NT2/D1 (cell line): ENCODE results near the gene FOXP1.

Experiments
- DNase-seq: peaks from one replicate; pipeline ENCODE4 v3.0.0-alpha.2; 2011; ENCODE audit warnings: low read depth, low spot score
- H3K27me3 ChIP-seq: 2 replicates; pipeline ENCODE4 v1.6.0; 2011; ENCODE audit warnings: mild to moderate bottlenecking; ENCODE audit not compliant: insufficient read length, insufficient read depth
- H3K36me3 ChIP-seq: 2 replicates; pipeline ENCODE4 v1.6.1; 2011; ENCODE audit warnings: mild to moderate bottlenecking, low read length, mixed read lengths; ENCODE audit not compliant: insufficient read depth, insufficient read length
- H3K4me1 ChIP-seq: 2 replicates; pipeline ENCODE4 v1.5.1; 2011; ENCODE audit not compliant: insufficient read depth, insufficient read length
- H3K4me3 ChIP-seq: 2 replicates; pipeline ENCODE4 v1.5.1; 2011; ENCODE audit warnings: low read depth; ENCODE audit not compliant: insufficient read length
- H3K9ac ChIP-seq: 2 replicates; pipeline ENCODE4 v1.6.0; 2011; ENCODE audit warnings: low read depth; ENCODE audit not compliant: insufficient read length
- H3K9me3 ChIP-seq: 2 replicates; pipeline ENCODE4 v1.5.1; 2011; ENCODE audit warnings: mild to moderate bottlenecking, low read length; ENCODE audit not compliant: insufficient read depth
- SUZ12 ChIP-seq: IDR thresholded peaks from 2 replicates; pipeline ENCODE4 v1.6.1; 2011; ENCODE audit not compliant: insufficient read length, insufficient read depth; ENCODE audit errors: extremely low read depth
- YY1 ChIP-seq: IDR thresholded peaks from 2 replicates; pipeline ENCODE4 v1.6.1; 2011; ENCODE audit not compliant: insufficient read length, insufficient read depth
- ZNF274 ChIP-seq: IDR thresholded peaks from 2 replicates; pipeline ENCODE4 v1.6.1; 2011; ENCODE audit warnings: mild to moderate bottlenecking, low read depth, low read length

Gene FOXP1

GRCh38 chr3:71409352-71409751 lies 174.2 kb downstream of the FOXP1 start:
- Histone ChIP-seq H3K9ac (no peak overlapping the region), H3K27me3 (no peaks in the 10 kb centered on the region), H3K4me3 (no peak overlapping the region), H3K4me1 (no peaks in the 10 kb centered on the region), H3K36me3 (no peaks in the 10 kb centered on the region), H3K9me3 (no peaks in the 10 kb centered on the region)
- no peak for TF ChIP-seq ZNF274
- TF ChIP-seq YY1, result no peak
- no peak for TF ChIP-seq SUZ12
- DNase-seq, result no peak

DNA sequence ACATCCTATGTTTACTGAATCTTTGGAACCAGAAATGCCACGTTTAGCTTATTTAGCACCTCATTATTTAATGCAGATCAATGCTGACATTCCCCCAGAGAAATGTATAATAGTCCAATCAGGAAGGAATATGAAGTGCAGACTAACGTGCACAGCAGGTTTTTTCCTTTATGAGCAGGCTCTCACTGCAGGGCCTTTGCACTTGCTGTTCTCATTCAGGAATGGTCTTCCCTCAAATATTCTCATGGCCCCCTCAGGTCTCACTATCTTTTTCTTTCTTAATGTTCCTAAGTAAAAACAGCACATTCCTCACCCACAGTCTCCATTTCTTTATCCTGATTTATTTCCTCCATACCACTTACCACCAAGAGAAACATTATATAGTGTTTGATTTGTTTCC lies 174.6 kb downstream of the FOXP1 start:
- H3K9ac ChIP-seq, result no peak overlapping the region
- TF ChIP-seq YY1, result no peak
- TF ChIP-seq SUZ12, result no peak
- no peak for TF ChIP-seq ZNF274
- H3K9me3 ChIP-seq, result no peaks in the 10 kb centered on the region
- H3K27me3 ChIP-seq, result no peaks in the 10 kb centered on the region
- no peak for DNase-seq
- H3K4me3 ChIP-seq, result no peak overlapping the region
- H3K36me3 ChIP-seq, result no peaks in the 10 kb centered on the region
- no peaks in the 10 kb centered on the region for H3K4me1 ChIP-seq

DNA sequence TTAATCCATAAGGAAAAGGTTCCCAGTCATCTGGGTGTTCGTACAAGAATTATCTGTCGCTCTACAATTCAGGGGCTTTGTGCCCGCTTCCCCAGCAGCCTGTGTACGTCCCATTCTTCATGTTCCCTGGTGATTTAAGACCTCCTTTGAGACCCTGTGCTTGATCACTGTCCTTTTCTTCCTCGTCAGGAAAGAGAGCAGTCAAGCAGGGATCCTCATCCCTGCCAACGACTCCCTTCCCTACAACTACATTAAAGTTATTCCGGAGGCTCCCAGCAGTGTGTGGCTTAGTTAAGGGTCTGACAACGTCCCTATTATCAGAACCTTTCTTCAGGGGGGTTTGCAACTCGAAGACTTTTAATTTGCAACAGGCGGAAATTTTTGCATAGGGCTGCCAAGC lies 175.7 kb downstream of the FOXP1 start:
- no peaks in the 10 kb centered on the region for H3K27me3 ChIP-seq
- no peak overlapping the region for H3K9ac ChIP-seq
- no peaks in the 10 kb centered on the region for H3K36me3 ChIP-seq
- no peak overlapping the region for H3K4me3 ChIP-seq
- no peak for DNase-seq
- H3K4me1 ChIP-seq, result no peaks in the 10 kb centered on the region
- no peaks in the 10 kb centered on the region for H3K9me3 ChIP-seq
- no peak for TF ChIP-seq ZNF274

- H3K36me3 ChIP-seq, result no peaks in the 10 kb centered on the region
- no peaks in the 10 kb centered on the region for H3K27me3 ChIP-seq
- H3K4me3 ChIP-seq, result no peak overlapping the region
- TF ChIP-seq YY1 (no peak), SUZ12 (no peak), ZNF274 (no peak)
- H3K4me1 ChIP-seq, result no peaks in the 10 kb centered on the region
- H3K9ac ChIP-seq, result no peak overlapping the region
- H3K9me3 ChIP-seq, result no peaks in the 10 kb centered on the region
- no peak for DNase-seq
Observed at GRCh38 chr3:71406972-71407810, 176.3 kb downstream of the FOXP1 start.

GRCh38 chr3:71402911-71403310 lies 180.6 kb downstream of the FOXP1 start:
- Histone ChIP-seq H3K4me3 (no peak overlapping the region), H3K9me3 (no peaks in the 10 kb centered on the region), H3K36me3 (no peaks in the 10 kb centered on the region), H3K9ac (no peak overlapping the region), H3K4me1 (no peaks in the 10 kb centered on the region), H3K27me3 (no peaks in the 10 kb centered on the region)
- no peak for TF ChIP-seq ZNF274
- no peak for TF ChIP-seq YY1
- TF ChIP-seq SUZ12, result no peak
- DNase-seq, result no peak

DNA sequence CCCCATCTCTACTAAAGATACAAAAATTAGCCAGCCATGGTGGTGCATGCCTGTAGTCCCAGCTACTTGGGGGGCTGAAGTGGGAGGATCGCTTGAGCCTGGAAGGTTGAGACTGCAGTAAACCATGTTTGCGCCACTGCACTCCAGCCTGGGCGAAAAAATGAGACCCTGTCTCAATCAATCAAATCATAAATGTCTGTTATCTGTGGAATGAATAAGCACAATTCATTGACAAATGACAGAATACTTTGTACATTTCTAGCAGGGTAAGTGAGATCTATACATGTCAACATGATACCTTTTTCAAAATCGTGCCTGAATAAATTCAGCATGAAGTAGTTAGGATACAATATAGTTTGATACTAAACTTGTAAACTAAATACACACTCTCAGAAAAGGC lies 181.2 kb downstream of the FOXP1 start:
- Histone ChIP-seq H3K4me3 (no peak overlapping the region), H3K9ac (no peak overlapping the region), H3K9me3 (no peaks in the 10 kb centered on the region), H3K36me3 (no peaks in the 10 kb centered on the region), H3K27me3 (no peaks in the 10 kb centered on the region), H3K4me1 (no peaks in the 10 kb centered on the region)
- no peak for DNase-seq
- TF ChIP-seq YY1 (no peak), ZNF274 (no peak), SUZ12 (no peak)

GRCh38 chr3:71401695-71402231 lies 181.8 kb downstream of the FOXP1 start:
- no peaks in the 10 kb centered on the region for H3K9me3 ChIP-seq
- no peak for DNase-seq
- H3K9ac ChIP-seq, result no peak overlapping the region
- no peak for TF ChIP-seq YY1
- TF ChIP-seq SUZ12, result no peak
- no peak for TF ChIP-seq ZNF274
- no peaks in the 10 kb centered on the region for H3K36me3 ChIP-seq
- no peaks in the 10 kb centered on the region for H3K27me3 ChIP-seq
- H3K4me3 ChIP-seq, result no peak overlapping the region
- no peaks in the 10 kb centered on the region for H3K4me1 ChIP-seq
